H1 (cell line): Measurements from ENCODE around the gene CHST11. TPM values are rescaled to one million over a fixed set of nuclear protein-coding genes. Genes with fewer than 3 reads are reported as not detected.

Source experiments
- CTCF ChIA-PET: fragments of 300-600 bp; sonication (Branson Sonifier 250); formaldehyde crosslinking; loops from one replicate; lab custom pipeline; 2021; ENCODE audit not compliant: partially characterized antibody; lab: Charles Lee
- POLR2A ChIA-PET: fragments of 300-600 bp; sonication (Branson Sonifier 250); formaldehyde crosslinking; loops from one replicate; lab custom pipeline; 2021; ENCODE audit warnings: inconsistent platforms; ENCODE audit not compliant: partially characterized antibody; lab: Charles Lee
- DNase-seq, 2 experiments: peaks; one replicate each; pipeline versions ENCODE4 v3.0.0 to v3.0.0-alpha.2; 2010 to 2022; ENCODE audit warnings: low spot score in 2 of 2, low read depth in 1 of 2, mixed read lengths in 1 of 2
- FAIRE-seq: peaks from 2 replicates; lab custom pipeline; 2011; peaks lifted over from hg19 to GRCh38; lab: Jason Lieb, UNC
- H2AFZ ChIP-seq: 2 replicates; pipeline ENCODE4 v1.8.1; 2012; ENCODE audit warnings: low read length, inconsistent platforms
- H2AK5ac ChIP-seq: 2 replicates; pipeline ENCODE4 v1.6.1; 2013; ENCODE audit warnings: low read depth, low read length
- H2BK120ac ChIP-seq: replicated peaks from 2 replicates; pipeline ENCODE3; 2013; ENCODE audit warnings: low read depth, low read length, inconsistent platforms
- H2BK12ac ChIP-seq: 2 replicates; pipeline ENCODE4 v1.6.1; 2013; ENCODE audit warnings: low read depth, low read length
- H2BK15ac ChIP-seq: 2 replicates; pipeline ENCODE4 v1.6.1; 2013; ENCODE audit warnings: low read length
- H2BK20ac ChIP-seq: 2 replicates; pipeline ENCODE4 v1.6.1; 2013; ENCODE audit warnings: low read length
- H2BK5ac ChIP-seq: 2 replicates; pipeline ENCODE4 v1.6.1; 2013; ENCODE audit warnings: low read depth, low read length
- H3K14ac ChIP-seq: 2 replicates; pipeline ENCODE4 v1.6.1; 2013; ENCODE audit warnings: inconsistent platforms; ENCODE audit not compliant: insufficient read length
- H3K18ac ChIP-seq: 2 replicates; pipeline ENCODE4 v1.6.1; 2013; ENCODE audit warnings: low read length; ENCODE audit errors: extremely low read depth
- H3K23ac ChIP-seq: 2 replicates; pipeline ENCODE4 v1.6.1; 2013; ENCODE audit warnings: inconsistent platforms; ENCODE audit not compliant: insufficient read length
- H3K23me2 ChIP-seq: 2 replicates; pipeline ENCODE4 v1.6.1; 2013; ENCODE audit warnings: low read depth, low read length
- H3K27ac ChIP-seq: 2 replicates; pipeline ENCODE4 v1.6.1; 2011; ENCODE audit warnings: low read depth, low read length, inconsistent platforms
- H3K27me3 ChIP-seq, 4 experiments: replicated peaks in 1 of 4; 1 replicate in 1 of 4; 2 replicates in 3 of 4; pipeline versions ENCODE4 v1.6.1 to v1.8.1; 2011 to 2013; ENCODE audit warnings: low read length in 3 of 4, mild to moderate bottlenecking in 3 of 4, inconsistent platforms in 2 of 4, mixed read lengths in 2 of 4, moderate library complexity in 1 of 4; ENCODE audit not compliant: control insufficient read depth in 3 of 4, insufficient read depth in 3 of 4; ENCODE audit errors: extremely low read depth in 1 of 4
- H3K36me3 ChIP-seq, 4 experiments: 2 replicates each; pipeline versions ENCODE4 v1.6.1 to v1.8.1; 2011 to 2013; ENCODE audit warnings: mild to moderate bottlenecking in 4 of 4, low read length in 3 of 4, moderate library complexity in 2 of 4, control low read depth in 1 of 4, inconsistent platforms in 1 of 4; ENCODE audit not compliant: insufficient read depth in 4 of 4, control insufficient read depth in 2 of 4
- H3K4ac ChIP-seq: replicated peaks from 2 replicates; pipeline ENCODE3; 2013; ENCODE audit warnings: low read length, low read depth, mixed read lengths, inconsistent platforms; ENCODE audit not compliant: insufficient read length
- H3K4me1 ChIP-seq, 4 experiments: replicated peaks in 1 of 4; 1 replicate in 1 of 4; 2 replicates in 3 of 4; pipeline versions ENCODE4 v1.6.1 to v1.8.1; 2011 to 2013; ENCODE audit warnings: low read length in 3 of 4, inconsistent platforms in 2 of 4, mixed read lengths in 1 of 4; ENCODE audit not compliant: insufficient read depth in 4 of 4, control insufficient read depth in 3 of 4
- H3K4me2 ChIP-seq, 2 experiments: 2 replicates each; pipeline versions ENCODE4 v1.6.1 to v1.8.1; 2011 to 2013; ENCODE audit warnings: low read depth in 2 of 2, low read length in 2 of 2, control low read depth in 1 of 2, inconsistent platforms in 1 of 2, mild to moderate bottlenecking in 1 of 2; ENCODE audit not compliant: insufficient read depth in 1 of 2
- H3K4me3 ChIP-seq, 4 experiments: fragments of 200-600, 300-600 bp in 1 of 4; sonication (generic), shearing (Covaris generic), sonication (Bioruptor Twin) in 1 of 4; 2 replicates each; pipeline versions ENCODE4 v1.5.1 to v1.8.1; 2011 to 2016; ENCODE audit warnings: low read length in 4 of 4, low read depth in 3 of 4, control low read depth in 2 of 4, inconsistent platforms in 2 of 4, mild to moderate bottlenecking in 2 of 4, mixed read lengths in 1 of 4, moderate library complexity in 1 of 4; ENCODE audit not compliant: insufficient read depth in 2 of 4; ENCODE audit errors: extremely low read depth in 1 of 4
- H3K56ac ChIP-seq: replicated peaks from 2 replicates; pipeline ENCODE3; 2013; ENCODE audit warnings: low read depth, mild to moderate bottlenecking, mixed read lengths, low read length, inconsistent platforms; ENCODE audit not compliant: insufficient read length
- H3K79me1 ChIP-seq: 2 replicates; pipeline ENCODE4 v1.6.1; 2013; ENCODE audit warnings: low read depth, low read length, control low read depth
- H3K79me2 ChIP-seq, 2 experiments: 2 replicates each; pipeline versions ENCODE4 v1.6.1 to v1.8.1; 2012 to 2013; ENCODE audit warnings: low read length in 2 of 2, mild to moderate bottlenecking in 2 of 2, inconsistent platforms in 1 of 2; ENCODE audit not compliant: insufficient read depth in 2 of 2, control insufficient read depth in 1 of 2
- H3K9ac ChIP-seq, 4 experiments: replicated peaks in 1 of 4; 1 replicate in 1 of 4; 2 replicates in 3 of 4; pipeline versions ENCODE4 v1.6.1 to v1.8.1; 2011 to 2013; ENCODE audit warnings: low read depth in 3 of 4, low read length in 3 of 4, control low read depth in 2 of 4, mild to moderate bottlenecking in 2 of 4, moderate library complexity in 2 of 4, inconsistent platforms in 1 of 4; ENCODE audit errors: extremely low read depth in 1 of 4
- H3K9me3 ChIP-seq, 2 experiments: 2 replicates each; pipeline versions ENCODE4 v1.6.1 to v1.8.1; 2012 to 2013; ENCODE audit warnings: mild to moderate bottlenecking in 2 of 2, moderate library complexity in 2 of 2, control low read depth in 1 of 2, inconsistent platforms in 1 of 2, low read depth in 1 of 2, low read length in 1 of 2, mixed read lengths in 1 of 2; ENCODE audit not compliant: insufficient read depth in 2 of 2
- H4K20me1 ChIP-seq, 2 experiments: replicated peaks in 1 of 2; 2 replicates each; pipeline versions ENCODE3 to v1.8.1; 2011 to 2013; ENCODE audit warnings: inconsistent platforms in 2 of 2, low read length in 2 of 2, mild to moderate bottlenecking in 1 of 2; ENCODE audit not compliant: insufficient read depth in 2 of 2, control insufficient read depth in 1 of 2
- H4K5ac ChIP-seq: 2 replicates; pipeline ENCODE4 v1.6.1; 2013; ENCODE audit warnings: low read length, low read depth, mixed read lengths, inconsistent platforms; ENCODE audit not compliant: insufficient read length
- H4K8ac ChIP-seq: 2 replicates; pipeline ENCODE4 v1.8.0; 2013; ENCODE audit warnings: mild to moderate bottlenecking, moderate library complexity, low read length, inconsistent platforms; ENCODE audit not compliant: insufficient read depth; ENCODE audit errors: extremely low read depth
- H4K91ac ChIP-seq: replicated peaks from 2 replicates; pipeline ENCODE3; 2013; ENCODE audit warnings: low read length, mixed read lengths, inconsistent platforms; ENCODE audit not compliant: insufficient read length
- RNF2 ChIP-seq: fragments of 200-900, 300-1000 bp; sonication (generic); IDR thresholded peaks from 2 replicates; pipeline ENCODE4 v1.7.1; 2016; ENCODE audit warnings: borderline replicate concordance, low read depth, mild to moderate bottlenecking, antibody characterized with exemption, low read length; ENCODE audit not compliant: poor library complexity, severe bottlenecking; ENCODE audit errors: missing control alignments
- ZNF274 ChIP-seq: IDR thresholded peaks from 2 replicates; pipeline ENCODE4 v1.7.0; 2012; ENCODE audit warnings: low read length, borderline replicate concordance; ENCODE audit errors: extremely low read depth
- WGBS, 2 experiments: shearing (Covaris generic) in 1 of 2; methylation state at CpG; one replicate each; pipeline versions ENCODE4 v1.1.6 to v1.1.7; 2013 to 2015; ENCODE audit warnings: low lambda C conversion rate in 2 of 2, mixed read lengths in 2 of 2, inconsistent platforms in 1 of 2, low coverage in 1 of 2, missing lambda C conversion rate in 1 of 2; ENCODE audit not compliant: insufficient replicate concordance in 2 of 2, insufficient coverage in 1 of 2, insufficient read length in 1 of 2; ENCODE audit errors: extremely low coverage in 1 of 2, missing lambda C conversion rate in 1 of 2; 5-methylcytosine and 5-hydroxymethylcytosine counted together
- polyA plus RNA-seq, 7 experiments: library from polyadenylated mRNA; depleted of rRNA in 3 of 7; stranded (reverse) in 5 of 7; unstranded in 2 of 7; fragments of >200 nt in 5 of 7; fragments of 200-250 nt in 2 of 7; gene quantifications; 1 replicate in 5 of 7; 2 replicates in 1 of 7; 4 replicates in 1 of 7; pipeline versions ENCODE4 v1.2.1 to v1.2.3, GENCODE V29; 2011 to 2013; ENCODE audit warnings: missing spikeins in 2 of 7, mixed read lengths in 2 of 7
- total RNA-seq: library from RNA; stranded (reverse); fragmentation: NEBNext Ultra II Directional; extraction: Animal tissue kit (Norgen Biotek cat#: 25700); gene quantifications from 2 replicates; pipeline ENCODE4 v1.2.1, GENCODE V29; 2021

The CHST11 gene
- total and polyA plus RNA-seq, 2 of the 8 experiments (the other 6 are each of a cell fraction or from before 2014, with no cell fraction given): 14.4 to 20.8 TPM

- Histone ChIP-seq H3K9ac (no peak overlapping the region), H3K23ac (no peak overlapping the region)
- CTCF ChIA-PET: interaction anchor here (1.2 kb wide), 2 partner anchors 8 to 14 kb away, joined by 3 to 4 read pairs; no protein-coding TSS in a partner anchor
These were observed 63.6 kb downstream of the CHST11 start for GRCh38 chr12:104520242-104520900.

More at GRCh38 chr12:104520242-104520900, 63.6 kb downstream of the CHST11 start:
- no peak overlapping the region for H3K4ac ChIP-seq
- peaks cover 0 to 5% (median 2%) of the 10 kb centered on the region in 4 experiments; a peak in 3 of 7 replicates for H3K4me1 ChIP-seq
- H3K79me2 ChIP-seq: peaks cover 0 to 4% of the 10 kb centered on the region in 2 experiments; a peak in 1 of 4 replicates
- no peak overlapping the region for H2AK5ac ChIP-seq
- DNase-seq: no peak
- TF ChIP-seq RNF2: no peak
- no peak for TF ChIP-seq ZNF274
- H3K79me1 ChIP-seq: peaks cover 9% of the 10 kb centered on the region
- no peak overlapping the region for H2BK20ac ChIP-seq
- no peak overlapping the region for H2BK120ac ChIP-seq
- H3K27me3 ChIP-seq: no peaks in the 10 kb centered on the region
- no peak overlapping the region for H3K14ac ChIP-seq
- H3K4me2 ChIP-seq: no peak overlapping the region
- H3K36me3 ChIP-seq: no peaks in the 10 kb centered on the region
- peaks cover 0 to 4% of the 10 kb centered on the region in 2 experiments for H4K20me1 ChIP-seq
- no peak overlapping the region for H3K27ac ChIP-seq
- POLR2A ChIA-PET: interaction anchor here (1.0 kb wide), 1 partner anchor 15 kb away, joined by 4 read pairs; no protein-coding TSS in a partner anchor
- no peak overlapping the region for H4K8ac ChIP-seq
- 76% methylated on average over 4 of the region's 4 CpGs; no CpG with 5 or more reads in 1 of the 2 experiments for WGBS, 2 experiments
- no peaks in the 10 kb centered on the region for H3K9me3 ChIP-seq
- H4K5ac ChIP-seq: no peak overlapping the region
- H2AFZ ChIP-seq: no peak overlapping the region
- H3K18ac ChIP-seq: no peak overlapping the region
- no peak overlapping the region for H4K91ac ChIP-seq
- H3K4me3 ChIP-seq: no peak overlapping the region
- no peak overlapping the region for H3K56ac ChIP-seq
- peaks cover 3% of the 10 kb centered on the region; the same call in 1 of the 2 replicates for H3K23me2 ChIP-seq
- FAIRE-seq: no peak
- H2BK5ac ChIP-seq: no peak overlapping the region
- no peak overlapping the region for H2BK12ac ChIP-seq
- no peak overlapping the region for H2BK15ac ChIP-seq
